Astrocyte (in vitro differentiated cells and primary cell): ENCODE results near the gene NFS1.

Source experiments
- EZH2 ChIP-seq: IDR thresholded peaks from 2 replicates; pipeline ENCODE4 v1.6.1; 2012; ENCODE audit warnings: mild to moderate bottlenecking, low read length, inconsistent platforms; ENCODE audit not compliant: insufficient read depth
- TF ChIP-seq, protein P1 (sequence below): IDR thresholded peaks from 2 replicates; pipeline ENCODE4 v1.5.1; 2011; ENCODE audit warnings: low read depth, mild to moderate bottlenecking, inconsistent platforms, low read length, moderate library complexity; ENCODE audit not compliant: insufficient read depth

DNA sequence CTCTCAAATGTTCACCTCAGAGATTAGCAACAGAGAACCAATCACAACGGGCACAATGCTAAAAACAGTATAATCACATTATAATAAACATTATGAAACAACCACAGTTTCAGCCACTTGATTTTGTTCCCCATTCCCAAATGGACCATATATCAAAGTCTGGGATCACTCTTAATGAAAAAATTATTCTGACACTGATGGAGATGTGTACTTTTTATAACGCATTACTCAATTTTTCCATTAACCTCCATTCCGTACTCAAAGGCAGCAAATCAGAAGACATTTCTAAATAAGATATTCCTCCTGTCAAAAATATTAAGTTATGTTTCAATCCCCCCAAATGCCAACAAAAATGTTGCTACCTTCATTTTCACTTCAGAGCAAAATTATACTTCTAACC, 37.2 kb downstream of the NFS1 start:
- TF ChIP-seq, protein P1, sequence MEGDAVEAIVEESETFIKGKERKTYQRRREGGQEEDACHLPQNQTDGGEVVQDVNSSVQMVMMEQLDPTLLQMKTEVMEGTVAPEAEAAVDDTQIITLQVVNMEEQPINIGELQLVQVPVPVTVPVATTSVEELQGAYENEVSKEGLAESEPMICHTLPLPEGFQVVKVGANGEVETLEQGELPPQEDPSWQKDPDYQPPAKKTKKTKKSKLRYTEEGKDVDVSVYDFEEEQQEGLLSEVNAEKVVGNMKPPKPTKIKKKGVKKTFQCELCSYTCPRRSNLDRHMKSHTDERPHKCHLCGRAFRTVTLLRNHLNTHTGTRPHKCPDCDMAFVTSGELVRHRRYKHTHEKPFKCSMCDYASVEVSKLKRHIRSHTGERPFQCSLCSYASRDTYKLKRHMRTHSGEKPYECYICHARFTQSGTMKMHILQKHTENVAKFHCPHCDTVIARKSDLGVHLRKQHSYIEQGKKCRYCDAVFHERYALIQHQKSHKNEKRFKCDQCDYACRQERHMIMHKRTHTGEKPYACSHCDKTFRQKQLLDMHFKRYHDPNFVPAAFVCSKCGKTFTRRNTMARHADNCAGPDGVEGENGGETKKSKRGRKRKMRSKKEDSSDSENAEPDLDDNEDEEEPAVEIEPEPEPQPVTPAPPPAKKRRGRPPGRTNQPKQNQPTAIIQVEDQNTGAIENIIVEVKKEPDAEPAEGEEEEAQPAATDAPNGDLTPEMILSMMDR = no peak
- TF ChIP-seq EZH2 = no peak
